DND-41 (cell line): ENCODE results near the gene COMMD8.

Experiments
- ATAC-seq: fragments of 200-7000 bp; cut with Tn5 transposase; 3 replicates; pipeline ENCODE4 v1.9.1; 2021; ENCODE audit warnings: low read depth; ENCODE audit not compliant: insufficient read depth
- DNase-seq: peaks from one replicate; pipeline ENCODE4 v3.0.0-alpha.2; 2020
- H2AFZ ChIP-seq: 2 replicates; pipeline ENCODE4 v1.6.0; 2012; ENCODE audit warnings: low read depth, low read length
- H3K27ac ChIP-seq: 2 replicates; pipeline ENCODE4 v1.5.1; 2012; ENCODE audit warnings: low read length, inconsistent platforms
- H3K27me3 ChIP-seq: fragments of 200-600 bp; sonication (generic); 2 replicates; pipeline ENCODE4 v1.6.0; 2012; ENCODE audit warnings: low read length, mild to moderate bottlenecking, inconsistent platforms; ENCODE audit not compliant: insufficient read depth, poor library complexity
- H3K36me3 ChIP-seq: 2 replicates; pipeline ENCODE4 v1.5.1; 2012; ENCODE audit warnings: low read length, inconsistent platforms; ENCODE audit not compliant: insufficient read depth
- H3K4me1 ChIP-seq: 2 replicates; pipeline ENCODE4 v1.5.1; 2012; ENCODE audit warnings: mild to moderate bottlenecking, low read length; ENCODE audit not compliant: insufficient read depth
- H3K4me2 ChIP-seq: 2 replicates; pipeline ENCODE4 v1.6.0; 2012; ENCODE audit warnings: mild to moderate bottlenecking, moderate library complexity, low read length, inconsistent platforms; ENCODE audit not compliant: insufficient read depth
- H3K4me3 ChIP-seq, 2 experiments: fragments of 200-600 bp in 1 of 2; shearing (Covaris generic) in 1 of 2; 2 replicates each; pipeline ENCODE4 v1.5.1; 2012 to 2016; ENCODE audit warnings: inconsistent platforms in 2 of 2, low read length in 2 of 2, mild to moderate bottlenecking in 2 of 2, low read depth in 1 of 2, moderate library complexity in 1 of 2
- H3K79me2 ChIP-seq: 2 replicates; pipeline ENCODE4 v1.6.0; 2012; ENCODE audit warnings: low read length, inconsistent platforms; ENCODE audit not compliant: insufficient read depth
- H3K9ac ChIP-seq: 2 replicates; pipeline ENCODE4 v1.6.0; 2012; ENCODE audit warnings: low read depth, mild to moderate bottlenecking, inconsistent platforms, low read length, moderate library complexity
- H3K9me3 ChIP-seq: 2 replicates; pipeline ENCODE4 v1.5.1; 2012; ENCODE audit warnings: low read length, moderate library complexity, mild to moderate bottlenecking, inconsistent platforms; ENCODE audit not compliant: insufficient read depth, severe bottlenecking
- H4K20me1 ChIP-seq: 2 replicates; pipeline ENCODE4 v1.6.0; 2012; ENCODE audit warnings: low read length; ENCODE audit not compliant: insufficient read depth
- CTCF ChIP-seq: IDR thresholded peaks from 2 replicates; pipeline ENCODE4 v1.5.1; 2012; ENCODE audit warnings: borderline replicate concordance, low read length, moderate library complexity, mild to moderate bottlenecking; ENCODE audit not compliant: poor library complexity, severe bottlenecking; ENCODE audit errors: extremely low read depth
- EZH2 ChIP-seq: IDR thresholded peaks from 3 replicates; pipeline ENCODE4 v1.6.1; 2012; ENCODE audit warnings: borderline replicate concordance, low read depth, mild to moderate bottlenecking, moderate library complexity, low read length, inconsistent platforms; ENCODE audit not compliant: severe bottlenecking

COMMD8 gene

GRCh38 chr4:47485047-47485692 lies 21.7 kb upstream of the COMMD8 start, which contains the start of gene ATP10D:
ATP10D (plus strand) TSS chr4:47485275; CDS start chr4:47512541, 27,266 bp downstream.
- TF ChIP-seq EZH2 (no peak), CTCF (peak; percentile 28)
- no peaks in the 10 kb centered on the region for H3K36me3 ChIP-seq
- peak within 1 kb of the TSS; percentile 75 to 77 for H3K4me3 ChIP-seq
- H3K27me3 ChIP-seq, result no peaks in the 10 kb centered on the region
- H3K9me3 ChIP-seq, result no peaks in the 10 kb centered on the region
- H3K79me2 ChIP-seq, result peaks cover 43% of the 10 kb centered on the region
- H3K27ac ChIP-seq, result peak within 1 kb of the TSS; percentile 83
- peak within 1 kb of the TSS; percentile 64 for H3K9ac ChIP-seq
- peak; percentile 85 for DNase-seq
- peak within 1 kb of the TSS; percentile 87 for H2AFZ ChIP-seq
- H4K20me1 ChIP-seq, result no peaks in the 10 kb centered on the region
- peaks cover 55% of the 10 kb centered on the region for H3K4me1 ChIP-seq
- ATAC-seq, result peak; percentile 98
- H3K4me2 ChIP-seq, result peak within 1 kb of the TSS; percentile 73

GRCh38 chr4:47484168-47484567 lies 20.7 kb upstream of the COMMD8 start:
- peak overlapping the region; percentile 83 for H3K27ac ChIP-seq
- H3K9me3 ChIP-seq, result no peaks in the 10 kb centered on the region
- H3K79me2 ChIP-seq, result peaks cover 36% of the 10 kb centered on the region
- H3K4me2 ChIP-seq, result peak overlapping the region; percentile 73; the same call in 1 of the 2 replicates
- H3K4me1 ChIP-seq, result peaks cover 48% of the 10 kb centered on the region
- H3K27me3 ChIP-seq, result no peaks in the 10 kb centered on the region
- no peaks in the 10 kb centered on the region for H3K36me3 ChIP-seq
- no peak for DNase-seq
- peak overlapping the region; percentile 87 for H2AFZ ChIP-seq
- ATAC-seq, result no peak
- TF ChIP-seq CTCF, result no peak
- TF ChIP-seq EZH2, result no peak
- 0 out of 4 replicates have a peak overlapping the region, but pooled peaks of 1 of the 2 experiments have one; percentile 77 for H3K4me3 ChIP-seq
- H4K20me1 ChIP-seq, result no peaks in the 10 kb centered on the region
- H3K9ac ChIP-seq, result peak overlapping the region; percentile 64

- ATAC-seq (no peak), DNase-seq (no peak)
- peak overlapping the region; percentile 87 for H2AFZ ChIP-seq
- H3K9me3 ChIP-seq, result no peaks in the 10 kb centered on the region
- no peak for TF ChIP-seq EZH2
- no peak for TF ChIP-seq CTCF
- peaks cover 44% of the 10 kb centered on the region for H3K4me1 ChIP-seq
- H3K27me3 ChIP-seq, result no peaks in the 10 kb centered on the region
- no peak overlapping the region for H3K27ac ChIP-seq
- no peak overlapping the region for H3K4me2 ChIP-seq
- H4K20me1 ChIP-seq, result no peaks in the 10 kb centered on the region
- H3K79me2 ChIP-seq, result peaks cover 33% of the 10 kb centered on the region
- H3K9ac ChIP-seq, result no peak overlapping the region
- no peaks in the 10 kb centered on the region for H3K36me3 ChIP-seq
- no peak overlapping the region for H3K4me3 ChIP-seq
Measured at GRCh38 chr4:47483745-47484144, 20.2 kb upstream of the COMMD8 start.
